HL-60 (cell line): ENCODE measurements around the gene IRAK2.
"Not testable (repeated sequence)": the region's sequence is repeated elsewhere in the genome, so short reads cannot be mapped to it uniquely, and the experiment has no call there.

Source experiments
- CTCF ChIP-seq: IDR thresholded peaks from one replicate; pipeline ENCODE4 v1.5.1; 2011; ENCODE audit warnings: low read length, control low read depth, inconsistent platforms; ENCODE audit not compliant: insufficient read depth
- GABPA ChIP-seq: IDR thresholded peaks from 2 replicates; pipeline ENCODE4 v1.6.1; 2012; ENCODE audit warnings: low read depth
- POLR2AphosphoS5 ChIP-seq: IDR thresholded peaks from 2 replicates; pipeline ENCODE4 v1.6.1; 2012; ENCODE audit warnings: low read depth
- REST ChIP-seq: IDR thresholded peaks from 2 replicates; pipeline ENCODE4 v1.6.1; 2012; ENCODE audit warnings: low read depth; ENCODE audit not compliant: insufficient replicate concordance
- SPI1 ChIP-seq: IDR thresholded peaks from 2 replicates; pipeline ENCODE4 v1.6.1; 2012; ENCODE audit warnings: low read depth, mild to moderate bottlenecking, borderline replicate concordance

- TF ChIP-seq CTCF, POLR2AphosphoS5, GABPA, REST, SPI1: not testable (repeated sequence)
These were observed 6.2 kb upstream of the IRAK2 start for GRCh38 chr3:10158555-10158954.
